ENCODE data around the gene SMIM21. TPM values are rescaled to one million over a fixed set of nuclear protein-coding genes. Genes with fewer than 3 reads are reported as not detected.

SMIM21 gene
- total RNA-seq, 2 experiments from 2014 or later, result not detected

GRCh38 chr18:75360215-75360614, 67.3 kb downstream of the SMIM21 start:
- POLR2A ChIA-PET, result no interaction called here
- ATAC-seq (ENCODE audit: low read depth), result no peak

More at GRCh38 chr18:75360215-75360614, 67.3 kb downstream of the SMIM21 start:
- Mint-ChIP-seq H3K27ac (no peak overlapping the region), H3K27me3 (peaks cover 5% of the 10 kb centered on the region), H3K9me3 (peaks cover 9% of the 10 kb centered on the region), H3K36me3 (no peaks in the 10 kb centered on the region), H3K4me3 (no peak overlapping the region), H3K4me1 (no peaks in the 10 kb centered on the region)
- no peak for DNase-seq

Other genes with a start within 250 kb of the SMIM21 start
- 10 to 100 TPM; 36.6 to 37.2 TPM for gene PTGR3, start 218.6 kb downstream of the SMIM21 start, total RNA-seq
- gene TSHZ1, start 216.9 kb downstream of the SMIM21 start, total RNA-seq, result 10 to 100 TPM; 23.7 to 25.2 TPM

Measured in activated naive CD8-positive, alpha-beta T cell treated with anti-CD3 and anti-CD28 coated beads, Interleukin-2, amount 10 ng/mL, durations not matched to agents 7 days and 5 days (primary cell).